ENCODE results near the gene GAS2L2.

- TF ChIP-seq EZH2 (IDR thresholded peaks at IDR 0.05; ENCODE audit: borderline replicate concordance) (no peak), EZH2phosphoT487 (IDR thresholded peaks at IDR 0.05; ENCODE audit: low read depth, severe bottlenecking, unreplicated experiment) (no peak)
Observed at GRCh38 chr17:35796942-35797341, 43.9 kb upstream of the GAS2L2 start.

All from hepatocyte (in vitro differentiated cells).